G401.6 (cell line): Measurements from ENCODE around the gene ALPP.
"Not testable (repeated sequence)": the region's sequence is repeated elsewhere in the genome, so short reads cannot be mapped to it uniquely, and the experiment has no call there.

ENCODE experiments used
- FAIRE-seq: peaks from 2 replicates; lab custom pipeline; 2012; peaks lifted over from hg19 to GRCh38; lab: Jason Lieb, UNC

ALPP gene

GRCh38 chr2:232341061-232341738 lies 37.4 kb upstream of the ALPP start:
- FAIRE-seq, result no peak

- no peak for FAIRE-seq
Measured at GRCh38 chr2:232341739-232342126, 36.8 kb upstream of the ALPP start.

- FAIRE-seq, result no peak
Measured at GRCh38 chr2:232342635-232343565, 35.7 kb upstream of the ALPP start.

GRCh38 chr2:232343821-232344220 lies 34.7 kb upstream of the ALPP start:
- no peak for FAIRE-seq

GRCh38 chr2:232345251-232345650 lies 33.3 kb upstream of the ALPP start:
- FAIRE-seq, result no peak

- FAIRE-seq, result no peak
Measured at GRCh38 chr2:232347369-232347768, 31.2 kb upstream of the ALPP start.

GRCh38 chr2:232348936-232349335 lies 29.6 kb upstream of the ALPP start:
- no peak for FAIRE-seq

GRCh38 chr2:232349546-232349945 lies 29.0 kb upstream of the ALPP start:
- no peak for FAIRE-seq

GRCh38 chr2:232349946-232350635 lies 28.5 kb upstream of the ALPP start:
- FAIRE-seq, result no peak

- no peak for FAIRE-seq
Measured at GRCh38 chr2:232350804-232351685, 27.5 kb upstream of the ALPP start.

- no peak for FAIRE-seq
Measured at GRCh38 chr2:232351686-232352510, 26.7 kb upstream of the ALPP start.

GRCh38 chr2:232352511-232353091 lies 25.9 kb upstream of the ALPP start:
- no peak for FAIRE-seq

GRCh38 chr2:232353096-232353495 lies 25.5 kb upstream of the ALPP start:
- no peak for FAIRE-seq

GRCh38 chr2:232353660-232354059 lies 24.9 kb upstream of the ALPP start:
- no peak for FAIRE-seq

GRCh38 chr2:232354069-232354468 lies 24.5 kb upstream of the ALPP start:
- FAIRE-seq, result no peak

GRCh38 chr2:232361646-232362045 lies 16.9 kb upstream of the ALPP start:
- no peak for FAIRE-seq

- FAIRE-seq, result no peak
Measured at GRCh38 chr2:232362174-232362900, 16.2 kb upstream of the ALPP start.

GRCh38 chr2:232363064-232363783 lies 15.3 kb upstream of the ALPP start:
- not testable (repeated sequence) for FAIRE-seq
